ENCODE data around the gene AZIN2. TPM values are rescaled to one million over a fixed set of nuclear protein-coding genes. Genes with fewer than 3 reads are reported as not detected.

Gene AZIN2
- total and polyA plus RNA-seq, 2 of the 8 experiments (the other 6 are each of a cell fraction or from before 2014, with no cell fraction given) = 0.22 to 0.91 TPM

DNA sequence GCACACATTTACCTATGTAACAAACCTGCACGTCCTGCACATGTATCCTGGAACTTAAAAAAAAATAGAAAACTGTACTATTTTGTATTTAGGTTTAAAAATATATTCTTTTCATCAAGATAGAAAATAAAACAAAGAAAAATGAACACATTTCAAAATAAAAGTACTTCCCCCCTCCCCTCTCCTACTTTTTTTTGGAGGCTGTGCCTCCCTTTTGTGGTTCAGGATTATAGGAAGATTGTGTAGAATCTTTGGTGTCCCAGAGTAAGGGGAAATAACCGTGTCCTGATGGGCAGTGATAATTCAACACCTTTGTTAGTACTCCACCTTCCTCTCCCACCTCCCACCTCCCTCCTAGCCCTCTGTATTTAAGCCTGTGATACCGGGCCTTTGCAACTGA is 60.8 kb downstream of the AZIN2 start:
- WGBS, 2 experiments (ENCODE audit: extremely low coverage in 1 of 2, insufficient coverage in 1 of 2, insufficient read length in 1 of 2, insufficient replicate concordance in 2 of 2, low coverage in 1 of 2, low lambda C conversion rate in 2 of 2, missing lambda C conversion rate in 1 of 2) = 65% methylated on average over 3 of the region's 3 CpGs; no CpG with 5 or more reads in 1 of the 2 experiments
- no peak overlapping the region for H2BK5ac ChIP-seq (ENCODE audit: low read depth, low read length)
- no peak overlapping the region for H3K18ac ChIP-seq (ENCODE audit: extremely low read depth, low read length)
- ChIA-PET POLR2A (ENCODE audit: partially characterized antibody) (interaction anchor here (0.7 to 4.0 kb wide), 3 partner anchors 9 to 1037 kb away, joined by 3 to 23 read pairs (median 7); no protein-coding TSS in a partner anchor), CTCF (ENCODE audit: partially characterized antibody) (interaction anchor here (0.8 to 2.3 kb wide), 8 partner anchors 15 to 164 kb away, joined by 3 to 7 read pairs (median 4); no protein-coding TSS in a partner anchor)
- no peaks in the 10 kb centered on the region; the same call in 1 of the 2 replicates for H3K23me2 ChIP-seq (ENCODE audit: low read depth, low read length)
- H3K14ac ChIP-seq (ENCODE audit: insufficient read length) = no peak overlapping the region
- FAIRE-seq = no peak
- H3K56ac ChIP-seq (replicated peaks; ENCODE audit: insufficient read length, low read depth, low read length) = no peak overlapping the region
- no peak overlapping the region for H2AK5ac ChIP-seq (ENCODE audit: low read depth, low read length)
- H3K27me3 ChIP-seq (replicated peaks in 1 of 4; ENCODE audit: control insufficient read depth in 3 of 4, extremely low read depth in 1 of 4, insufficient read depth in 3 of 4, low read length in 3 of 4) = no peaks in the 10 kb centered on the region
- no peak overlapping the region for H4K8ac ChIP-seq (ENCODE audit: extremely low read depth, insufficient read depth, low read length)
- no peak overlapping the region for H3K9ac ChIP-seq (replicated peaks in 1 of 4; ENCODE audit: extremely low read depth in 1 of 4, low read depth in 3 of 4, low read length in 3 of 4)
- H3K27ac ChIP-seq (ENCODE audit: low read depth, low read length) = no peak overlapping the region
- no peak overlapping the region for H2BK120ac ChIP-seq (replicated peaks; ENCODE audit: low read depth, low read length)
- peak overlapping the region; percentile 23 for H4K91ac ChIP-seq (replicated peaks; ENCODE audit: insufficient read length, low read length)
- no peak overlapping the region for H3K23ac ChIP-seq (ENCODE audit: insufficient read length)
- no peak overlapping the region for H2BK20ac ChIP-seq (ENCODE audit: low read length)
- DNase-seq (ENCODE audit: low read depth in 1 of 2, low spot score in 2 of 2) = no peak
- H2AFZ ChIP-seq (ENCODE audit: low read length) = no peak overlapping the region
- no peaks in the 10 kb centered on the region for H3K9me3 ChIP-seq (ENCODE audit: insufficient read depth in 2 of 2, low read depth in 1 of 2, low read length in 1 of 2)
- H4K20me1 ChIP-seq (replicated peaks in 1 of 2; ENCODE audit: control insufficient read depth in 1 of 2, insufficient read depth in 2 of 2, low read length in 2 of 2) = no peaks in the 10 kb centered on the region
- no peak for TF ChIP-seq ZNF274 (IDR thresholded peaks at IDR 0.05; ENCODE audit: borderline replicate concordance, extremely low read depth, low read length)
- no peak for TF ChIP-seq RBBP5 (IDR thresholded peaks at IDR 0.05; ENCODE audit: borderline replicate concordance, low read depth, low read length)
- no peak for TF ChIP-seq TAF1 (IDR thresholded peaks at IDR 0.05; ENCODE audit: low read depth, low read length)
- no peak for TF ChIP-seq SP2 (IDR thresholded peaks at IDR 0.05; ENCODE audit: low read length)
- no peak for TF ChIP-seq RNF2 (IDR thresholded peaks at IDR 0.05; ENCODE audit: borderline replicate concordance, low read depth, low read length, missing control alignments, poor library complexity, severe bottlenecking)
- TF ChIP-seq CHD2 (IDR thresholded peaks at IDR 0.05; ENCODE audit: low read length) = no peak
- TF ChIP-seq CREB1 (IDR thresholded peaks at IDR 0.05) = no peak
- TF ChIP-seq TAF7 (optimal IDR thresholded peaks at IDR 0.05; ENCODE audit: borderline replicate concordance, low read depth, low read length) = no peak
- TF ChIP-seq BCL11A (IDR thresholded peaks at IDR 0.05; ENCODE audit: low read depth in 2 of 2, low read length in 2 of 2) = no peak
- no peak for TF ChIP-seq POU5F1 (IDR thresholded peaks at IDR 0.05; ENCODE audit: low read depth, low read length)
- peaks cover 6 to 23% (median 11%) of the 10 kb centered on the region in 4 experiments for H3K4me1 ChIP-seq (replicated peaks in 1 of 4; ENCODE audit: control insufficient read depth in 3 of 4, insufficient read depth in 4 of 4, low read length in 3 of 4)
- H3K79me1 ChIP-seq (ENCODE audit: low read depth, low read length) = no peaks in the 10 kb centered on the region
- H3K4me3 ChIP-seq (ENCODE audit: extremely low read depth in 1 of 4, insufficient read depth in 2 of 4, low read depth in 3 of 4, low read length in 4 of 4) = no peak overlapping the region
- no peak overlapping the region for H4K5ac ChIP-seq (ENCODE audit: insufficient read length, low read depth, low read length)
- H3K4ac ChIP-seq (replicated peaks; ENCODE audit: insufficient read length, low read depth, low read length) = no peak overlapping the region
- H2BK12ac ChIP-seq (ENCODE audit: low read depth, low read length) = no peak overlapping the region
- no peaks in the 10 kb centered on the region for H3K79me2 ChIP-seq (ENCODE audit: control insufficient read depth in 1 of 2, insufficient read depth in 2 of 2, low read length in 2 of 2)
- peaks cover 0 to 3% (median 0%) of the 10 kb centered on the region in 4 experiments; a peak in 2 of 8 replicates for H3K36me3 ChIP-seq (ENCODE audit: control insufficient read depth in 2 of 4, insufficient read depth in 4 of 4, low read length in 3 of 4)
- H3K4me2 ChIP-seq (ENCODE audit: insufficient read depth in 1 of 2, low read depth in 2 of 2, low read length in 2 of 2) = no peak overlapping the region
- H2BK15ac ChIP-seq (ENCODE audit: low read length) = no peak overlapping the region

Data from H1 (cell line).